Right ventricle myocardium inferior (tissue), 1 donor: Measurements from ENCODE around the gene TEX264. TPM values are rescaled to one million over a fixed set of nuclear protein-coding genes. Genes with fewer than 3 reads are reported as not detected.
"Not testable (repeated sequence)": the region's sequence is repeated elsewhere in the genome, so short reads cannot be mapped to it uniquely, and the experiment has no call there.

Source experiments
- ATAC-seq: fragments of 200-7000 bp; cut with Tn5 transposase; one replicate; pipeline ENCODE4 v1.9.1; 2020; ENCODE audit warnings: mild to moderate bottlenecking, moderate library complexity
- DNase-seq: peaks from one replicate; pipeline ENCODE4 v3.0.0; 2021; ENCODE audit errors: missing footprints
- intact Hi-C: fragments of 100-400 bp; cut with DNase I; formaldehyde crosslinking; loops from one replicate; pipeline ENCODE4 v1.11.0; 2022
- long read RNA-seq: library from polyadenylated mRNA; unstranded; transcript quantifications from one replicate; pipeline ENCODE4 v2.0.0, GENCODE V29; 2021
- total RNA-seq: library from RNA; stranded (reverse); fragmentation: NEBNext Ultra II Directional; extraction: Animal tissue kit (Norgen Biotek cat#: 25700); gene quantifications from one replicate; pipeline ENCODE4 v1.2.1, GENCODE V29; 2021
- donor health status: DM: no; HTN: yes; CAD: no; lungs with severe emphysema.

Gene TEX264, protein sequence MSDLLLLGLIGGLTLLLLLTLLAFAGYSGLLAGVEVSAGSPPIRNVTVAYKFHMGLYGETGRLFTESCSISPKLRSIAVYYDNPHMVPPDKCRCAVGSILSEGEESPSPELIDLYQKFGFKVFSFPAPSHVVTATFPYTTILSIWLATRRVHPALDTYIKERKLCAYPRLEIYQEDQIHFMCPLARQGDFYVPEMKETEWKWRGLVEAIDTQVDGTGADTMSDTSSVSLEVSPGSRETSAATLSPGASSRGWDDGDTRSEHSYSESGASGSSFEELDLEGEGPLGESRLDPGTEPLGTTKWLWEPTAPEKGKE
- total RNA-seq: 37.1 TPM
- long read RNA-seq, transcript TEX264-201 (5 exons, 1,340 nt): major isoform, 31 of 41 reads
- long read RNA-seq, partial matches to known transcripts: 3 of 41 reads
- long read RNA-seq, other reads (novel, unspliced or antisense): 3 of 41 reads

DNA sequence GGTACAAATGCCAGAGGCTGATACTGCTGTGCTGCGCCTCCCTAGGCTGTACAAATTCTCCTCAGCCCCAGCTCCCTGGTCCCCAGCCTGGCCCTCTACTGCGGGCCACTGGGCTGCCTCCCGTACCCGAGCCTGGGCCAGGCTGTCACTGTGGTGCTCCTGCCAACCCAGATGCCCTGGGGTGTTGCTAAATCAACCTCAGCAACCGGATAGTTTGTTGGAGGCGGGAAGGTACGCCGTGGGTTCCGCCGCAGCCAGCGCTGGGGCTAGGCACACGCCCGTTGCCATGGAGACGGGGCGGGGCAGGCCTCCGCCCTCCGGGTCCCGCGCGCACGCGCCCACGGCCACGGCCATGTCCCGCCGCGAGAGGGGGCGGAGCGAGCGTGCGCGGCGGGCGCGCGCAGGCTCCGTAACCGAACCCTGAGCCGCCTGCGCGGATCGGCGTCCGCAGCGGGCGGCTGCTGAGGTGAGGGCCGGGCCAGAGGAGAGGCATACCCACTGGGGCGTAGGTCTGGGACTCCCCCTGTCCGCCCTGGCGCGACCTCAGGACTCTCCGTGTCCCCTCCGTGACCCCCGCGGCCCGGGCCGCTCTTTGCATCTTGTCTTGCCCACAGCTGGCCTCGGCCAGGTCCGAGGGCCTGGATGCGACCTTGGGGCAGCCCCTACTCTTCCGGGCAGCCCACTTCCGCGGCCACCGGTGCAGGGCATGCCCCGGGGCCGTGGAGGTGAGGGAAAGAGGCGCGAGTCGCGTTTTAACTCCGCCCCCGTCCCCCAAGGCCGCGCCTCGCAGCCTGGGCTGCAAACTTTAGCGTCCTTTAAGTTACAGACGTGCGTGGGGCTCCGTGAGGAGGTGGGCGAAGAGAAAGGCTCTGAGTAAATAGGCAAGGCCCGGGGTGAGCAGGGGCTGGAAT is at the start of gene TEX264:
Gene TEX264 (plus strand): TSS at position 430 of the 911 bp plus-strand sequence. CDS start 3,053 bp downstream, outside the sequence.
- DNase-seq: peak; percentile 97
- ATAC-seq: peak; percentile 95
- intact Hi-C loops: loop anchor here (5.0 kb wide), 1 partner anchor 284 kb away; the partner anchor contains the start of gene MANF

GRCh38 chr3:51622413-51622812 is 48.6 kb upstream of the TEX264 start:
- intact Hi-C loops: no loop called here
- ATAC-seq (no peak), DNase-seq (no peak)

GRCh38 chr3:51622868-51623267 is 48.2 kb upstream of the TEX264 start:
- intact Hi-C loops: no loop called here
- no peak for ATAC-seq
- DNase-seq: no peak

- intact Hi-C loops: no loop called here
- DNase-seq (no peak), ATAC-seq (no peak)
These were observed 40.5 kb upstream of the TEX264 start for GRCh38 chr3:51630513-51630912.

DNA sequence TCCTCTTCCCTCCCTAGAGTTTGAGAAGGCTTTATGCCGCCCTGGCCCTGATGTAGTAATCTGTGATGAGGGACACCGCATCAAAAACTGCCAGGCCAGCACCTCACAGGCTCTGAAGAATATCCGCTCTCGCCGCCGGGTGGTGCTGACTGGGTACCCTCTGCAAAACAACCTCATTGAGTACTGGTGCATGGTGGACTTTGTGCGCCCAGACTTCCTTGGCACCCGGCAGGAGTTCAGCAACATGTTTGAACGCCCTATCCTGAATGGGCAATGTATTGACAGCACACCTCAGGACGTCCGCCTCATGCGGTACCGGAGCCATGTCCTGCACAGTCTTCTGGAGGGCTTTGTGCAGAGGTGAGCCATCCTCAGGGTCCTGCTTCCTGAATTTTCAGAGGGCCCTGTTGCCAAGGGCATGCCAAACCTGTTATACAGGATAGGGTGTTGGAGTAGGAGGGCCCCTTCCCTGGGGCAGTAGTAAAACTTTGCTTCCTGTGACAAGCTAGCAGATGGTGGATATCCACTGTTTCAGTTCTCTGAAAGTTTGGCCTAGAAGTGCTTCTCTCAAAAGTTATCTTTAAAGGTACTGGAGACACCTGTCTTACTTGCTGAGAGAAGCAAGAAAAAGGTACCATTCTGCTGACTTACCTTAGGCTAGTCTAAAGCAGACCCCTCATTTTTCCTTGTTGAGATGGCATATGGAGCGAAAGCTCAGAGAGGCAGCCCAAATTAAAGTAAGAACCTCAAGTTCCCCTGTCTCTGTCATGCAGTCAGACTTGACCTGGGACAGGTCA is 33.7 kb upstream of the TEX264 start:
- no peak for DNase-seq
- no peak for ATAC-seq
- intact Hi-C loops: no loop called here

- ATAC-seq (no peak), DNase-seq (no peak)
- intact Hi-C loops: no loop called here
These were observed 33.0 kb upstream of the TEX264 start for GRCh38 chr3:51637941-51638471.

DNA sequence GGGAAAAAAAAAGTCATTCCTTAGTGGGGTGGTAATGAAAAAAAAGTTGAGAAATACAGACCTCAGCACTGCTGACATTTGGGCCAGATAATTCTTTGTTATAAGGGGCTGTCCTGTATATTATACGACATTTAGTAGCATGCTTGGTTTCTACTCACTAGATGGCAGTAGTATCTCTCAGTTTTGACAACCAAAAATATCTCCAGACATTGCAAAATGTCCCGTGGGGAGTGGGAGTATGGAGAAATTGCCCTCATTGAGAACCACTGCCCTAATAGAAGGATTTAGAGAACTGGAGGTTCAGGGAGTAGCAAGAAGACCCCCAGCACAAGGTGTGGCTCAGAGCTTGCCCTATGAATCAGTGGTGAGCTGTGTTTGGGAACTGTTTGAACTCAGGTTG is 28.6 kb upstream of the TEX264 start:
- DNase-seq (no peak), ATAC-seq (no peak)
- intact Hi-C loops: no loop called here

DNA sequence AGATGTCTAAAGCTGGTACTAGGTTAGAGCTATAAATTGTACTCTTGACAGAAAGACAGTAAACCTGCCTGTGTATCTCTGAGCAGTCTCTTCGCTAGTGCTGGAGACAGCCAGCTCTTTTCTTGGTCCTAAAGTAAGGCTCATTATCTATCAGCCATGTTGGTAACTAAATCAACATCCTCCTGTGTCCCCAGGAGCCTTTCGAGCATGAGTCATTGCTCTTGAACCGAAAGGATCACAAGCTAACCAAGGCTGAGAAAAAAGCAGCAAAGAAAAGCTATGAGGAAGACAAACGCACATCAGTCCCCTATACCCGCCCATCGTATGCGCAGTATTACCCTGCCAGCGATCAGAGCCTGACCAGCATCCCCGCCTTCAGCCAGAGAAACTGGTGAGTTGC is 25.0 kb upstream of the TEX264 start:
- intact Hi-C loops: no loop called here
- no peak for ATAC-seq

DNA sequence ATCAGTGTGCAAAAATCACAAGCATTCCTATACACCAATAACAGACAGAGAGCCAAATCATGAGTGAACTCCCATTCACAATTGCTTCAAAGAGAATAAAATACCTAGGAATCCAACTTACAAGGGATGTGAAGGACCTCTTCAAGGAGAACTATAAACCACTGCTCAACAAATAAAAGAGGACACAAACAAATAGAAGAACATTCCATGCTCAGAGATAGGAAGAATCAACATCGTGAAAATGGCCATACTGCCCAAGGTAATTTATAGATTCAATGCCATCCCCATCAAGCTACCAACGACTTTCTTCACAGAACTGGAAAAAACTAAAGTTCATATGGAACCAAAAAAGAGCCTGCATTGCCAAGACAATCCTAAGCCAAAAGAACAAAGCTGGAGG is 18.9 kb upstream of the TEX264 start:
- ATAC-seq, DNase-seq, intact Hi-C loops: not testable (repeated sequence)

More for the DNA sequence above, 25.0 kb upstream of the TEX264 start:
- no peak for DNase-seq

DNA sequence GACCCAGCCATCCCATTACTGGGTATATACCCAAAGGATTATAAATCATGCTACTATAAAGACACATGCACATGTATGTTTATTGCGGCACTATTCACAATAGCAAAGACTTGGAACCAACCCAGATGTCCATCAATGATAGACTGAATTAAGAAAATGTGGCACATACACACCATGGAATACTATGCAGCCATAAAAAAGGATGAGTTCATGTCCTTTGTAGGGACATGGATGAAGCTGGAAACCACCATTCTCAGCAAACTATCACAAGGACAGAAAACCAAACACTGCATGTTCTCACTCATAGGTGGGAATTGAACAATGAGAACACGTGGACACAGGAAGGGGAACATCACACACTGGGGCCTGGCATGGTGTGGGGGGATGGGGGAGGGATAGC is 17.6 kb upstream of the TEX264 start:
- ATAC-seq, intact Hi-C loops, DNase-seq: not testable (repeated sequence)

- ATAC-seq (no peak), DNase-seq (no peak)
- intact Hi-C loops: no loop called here
These were observed 13.8 kb upstream of the TEX264 start for GRCh38 chr3:51657234-51657633.

DNA sequence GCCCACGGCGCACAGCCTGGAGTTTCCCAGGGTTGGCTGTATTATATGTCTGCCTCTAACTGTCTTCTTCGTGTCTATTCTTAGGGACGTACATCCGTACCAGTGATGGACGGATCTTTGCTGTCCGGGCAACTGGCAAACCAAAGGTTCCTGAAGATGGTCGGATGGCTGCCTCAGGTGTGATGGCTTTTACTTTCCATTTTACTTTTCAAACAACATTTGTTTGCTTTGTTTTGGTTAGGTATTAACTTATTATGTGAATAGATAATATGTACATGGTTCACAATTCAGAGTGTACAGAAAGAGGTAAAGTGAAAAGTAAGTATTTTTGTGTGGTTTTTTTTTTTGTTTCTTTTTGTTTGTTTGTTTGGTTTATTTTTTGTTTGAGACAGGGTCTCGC is 11.1 kb upstream of the TEX264 start:
- intact Hi-C loops: no loop called here
- no peak for ATAC-seq
- no peak for DNase-seq

- intact Hi-C loops: no loop called here
- ATAC-seq (no peak), DNase-seq (no peak)
These were observed 8.6 kb upstream of the TEX264 start for GRCh38 chr3:51662456-51662855.

- ATAC-seq: no peak
- intact Hi-C loops: loop anchor here (1.0 kb wide), 1 partner anchor 166 kb away; no protein-coding TSS in a partner anchor
- DNase-seq: no peak
These were observed 2.3 kb upstream of the TEX264 start for GRCh38 chr3:51668756-51669155.

DNA sequence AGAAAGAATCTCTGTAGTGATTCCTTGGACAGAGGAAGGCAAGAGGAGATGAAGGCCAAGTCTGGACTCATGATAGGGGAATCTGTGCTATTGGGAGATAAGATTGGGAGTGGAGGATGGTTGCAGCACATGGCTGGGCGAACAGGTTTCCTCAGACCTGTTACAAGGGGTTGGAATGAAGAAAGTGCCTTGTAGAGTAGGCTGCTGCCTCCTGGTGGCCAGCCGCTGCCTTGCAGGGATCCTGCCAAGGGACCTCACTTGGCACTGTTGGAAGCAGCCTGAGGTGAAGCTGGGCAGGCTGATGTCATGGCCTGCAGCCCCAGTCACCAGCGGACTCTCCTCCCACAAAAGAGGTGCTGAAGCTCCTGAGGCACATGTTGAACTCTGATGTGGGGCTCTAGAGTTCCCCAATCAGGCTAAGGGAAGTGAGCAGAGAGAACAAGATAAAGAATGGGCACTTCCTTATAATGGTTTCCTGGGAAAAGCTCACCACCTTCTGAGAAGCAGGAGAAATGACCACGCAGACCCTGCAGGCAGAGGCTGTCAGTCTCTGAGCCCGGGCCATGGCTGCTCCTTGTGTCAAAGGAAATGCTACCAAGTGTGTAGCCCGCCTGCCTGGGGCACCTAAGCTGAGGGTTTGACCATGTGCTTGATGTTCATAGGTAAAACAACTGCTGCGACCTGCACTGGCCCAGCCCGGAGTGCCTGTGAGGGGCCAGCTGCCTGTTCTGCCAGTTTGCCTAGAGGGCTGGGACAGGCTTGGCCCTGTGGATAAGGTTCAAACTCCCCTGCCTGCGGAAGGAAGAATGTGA is 1.6 kb upstream of the TEX264 start:
- ATAC-seq (peak; percentile 47), DNase-seq (peak; percentile 92)
- intact Hi-C loops: loop anchor here (1.0 to 5.0 kb wide), 2 partner anchors 167 to 282 kb away; partner anchors contain the start of gene MANF

- DNase-seq (no peak), ATAC-seq (no peak)
- intact Hi-C loops: loop anchor here (5.0 kb wide), 1 partner anchor 283 kb away; the partner anchor contains the start of gene MANF
These were observed 814 bp upstream of the TEX264 start for GRCh38 chr3:51670053-51670822.
